Left renal pelvis (tissue), 4 donors: ENCODE data around the gene PSMA1. TPM values are rescaled to one million over a fixed set of nuclear protein-coding genes. Genes with fewer than 3 reads are reported as not detected.
"Not testable (repeated sequence)": the region's sequence is repeated elsewhere in the genome, so short reads cannot be mapped to it uniquely, and the experiment has no call there.

Experiments used
- DNase-seq, 4 donors: peaks; one replicate each; pipeline ENCODE4 v3.0.0-alpha.2; 2013; ENCODE audit warnings: low read depth in 4 of 4, low spot score in 3 of 4
- polyA plus RNA-seq, 4 donors: library from polyadenylated mRNA; unstranded; fragments of 120-200 nt; gene quantifications; one replicate each; pipeline ENCODE4 v1.2.1, GENCODE V29; 2013; ENCODE audit not compliant: insufficient read length in 4 of 4

The PSMA1 gene
- polyA plus RNA-seq, 4 donors, result 157 to 210 (median 175) TPM

DNA sequence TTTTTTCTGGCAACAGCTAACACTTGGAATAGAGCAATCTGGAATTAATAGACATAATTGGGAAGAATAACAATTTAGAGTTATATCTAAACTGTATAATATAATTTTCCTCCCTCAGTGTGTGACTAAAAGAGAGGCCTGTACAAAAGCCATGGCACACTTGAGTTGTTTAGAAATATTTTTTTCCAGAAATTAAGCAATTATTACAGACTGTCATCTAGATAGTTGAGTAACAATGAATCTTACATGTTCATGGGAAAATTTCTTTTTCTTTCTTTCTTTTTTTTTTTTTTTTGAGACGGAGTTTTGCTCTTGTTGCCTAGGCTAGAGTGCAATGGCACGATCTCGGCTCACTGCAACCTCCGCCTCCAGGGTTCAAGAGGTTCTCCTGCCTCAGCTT lies 15.0 kb upstream of the PSMA1 start:
- not testable (repeated sequence) for DNase-seq

DNA sequence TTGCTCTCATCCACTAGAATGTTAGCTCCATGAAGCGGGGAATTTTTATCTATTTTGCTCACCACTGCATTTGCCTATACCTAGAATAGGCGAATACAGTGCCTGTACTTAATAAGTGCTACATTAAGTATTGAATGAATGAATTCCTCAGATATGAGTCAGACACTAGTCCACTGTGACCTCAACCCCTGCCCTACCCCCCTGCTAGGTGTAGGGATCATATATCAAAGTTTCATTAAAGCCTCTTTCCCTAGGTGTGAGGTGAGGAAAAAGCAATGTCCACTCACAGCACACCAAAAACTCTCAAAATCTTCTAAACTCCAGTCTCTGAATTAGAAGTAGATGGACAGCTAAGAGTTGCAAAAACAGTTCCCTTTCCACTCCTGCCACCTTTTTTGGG lies 9.8 kb upstream of the PSMA1 start:
- DNase-seq, result no peak

DNA sequence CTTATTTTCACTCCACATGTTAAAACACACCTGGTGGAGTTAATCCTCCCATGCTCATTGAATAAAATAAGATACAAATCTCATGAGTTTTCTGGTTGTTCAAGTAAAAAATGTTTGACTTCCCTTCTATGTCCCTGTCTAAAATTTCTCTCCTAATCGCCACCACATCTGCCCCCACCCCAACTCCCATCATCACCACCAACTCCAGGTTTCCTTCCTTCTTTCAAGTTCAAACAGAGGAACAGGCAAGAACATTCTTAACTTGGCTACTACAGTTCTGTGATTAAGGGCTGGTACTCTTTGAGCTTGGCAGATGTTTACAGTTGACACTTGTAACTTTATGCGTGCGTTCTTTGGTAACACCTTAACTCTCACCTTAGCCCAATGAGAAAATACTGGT lies 9.1 kb upstream of the PSMA1 start:
- DNase-seq, result no peak

DNA sequence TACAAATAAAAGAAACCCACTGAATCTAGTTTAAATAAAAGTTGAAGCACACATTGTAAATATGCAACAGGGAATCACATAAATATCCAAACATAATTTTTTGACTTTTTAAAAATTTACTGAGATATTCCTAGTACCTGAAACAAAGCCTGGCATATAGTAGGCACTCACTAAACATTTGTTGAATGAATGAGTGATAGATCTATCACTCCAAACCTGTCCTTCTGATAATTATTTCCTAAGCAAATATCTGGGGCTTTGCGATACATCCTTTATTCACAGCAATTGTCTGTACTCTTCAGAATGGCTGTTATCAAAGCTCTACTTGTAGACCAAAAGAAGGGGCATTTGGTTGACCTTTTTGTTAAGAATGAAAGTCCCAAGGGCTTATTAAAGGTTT lies 2.6 kb upstream of the PSMA1 start:
- DNase-seq, result no peak

DNA sequence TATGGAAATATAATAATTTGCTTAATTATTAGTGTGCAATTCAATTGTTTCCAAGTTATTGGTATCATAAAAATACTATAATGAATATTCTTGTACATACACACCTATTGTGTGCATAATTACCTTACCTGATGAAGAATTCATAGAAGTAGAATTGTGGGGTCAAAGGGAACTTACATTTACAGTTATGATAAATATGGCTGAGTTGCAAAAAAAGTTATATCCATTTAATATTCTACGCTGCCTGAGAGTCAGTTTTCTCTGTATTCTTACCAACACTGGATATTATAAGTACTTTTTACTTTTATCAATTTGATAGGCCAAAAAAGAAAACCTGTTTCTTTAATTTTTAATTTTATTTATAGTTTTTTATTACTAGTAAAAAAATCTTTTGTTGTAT lies 2.1 kb upstream of the PSMA1 start:
- no peak for DNase-seq

- no peak for DNase-seq
Observed at GRCh38 chr11:14520747-14521151, 563 bp upstream of the PSMA1 start.

DNA sequence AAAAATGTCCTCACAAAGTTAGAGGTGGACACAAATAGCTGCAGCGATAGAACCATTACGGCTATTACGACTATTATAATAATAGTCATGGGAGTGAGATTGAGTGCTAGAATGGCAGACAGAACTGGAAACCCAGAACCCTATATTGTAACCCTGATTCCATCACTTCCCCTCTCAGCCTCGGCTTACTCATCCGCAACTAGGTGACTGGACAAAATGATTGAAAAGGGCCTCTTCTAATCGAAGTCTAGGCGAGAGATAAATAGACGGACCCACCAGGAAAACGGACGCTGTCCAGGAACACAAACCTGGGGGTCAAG lies 629 bp downstream of the PSMA1 start:
- DNase-seq, result no peak

DNA sequence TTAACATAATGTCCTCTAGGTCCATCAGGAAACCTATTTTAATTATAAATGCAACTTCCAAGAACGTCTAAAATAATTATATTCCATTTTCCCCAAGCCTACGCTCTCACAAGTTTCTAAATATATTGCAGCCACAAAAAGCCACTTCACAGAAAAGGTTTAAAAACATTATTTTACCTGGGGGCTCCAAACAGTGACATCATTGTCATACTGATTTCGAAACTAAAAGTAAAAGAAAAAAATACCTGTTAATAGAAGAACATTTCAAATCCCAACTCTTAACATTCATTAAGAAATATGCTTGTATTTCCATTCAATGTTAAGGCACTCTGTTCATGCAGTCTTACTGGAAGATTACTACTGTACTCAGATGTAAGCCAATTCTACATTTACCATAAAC lies 1.4 kb downstream of the PSMA1 start:
- no peak for DNase-seq

DNA sequence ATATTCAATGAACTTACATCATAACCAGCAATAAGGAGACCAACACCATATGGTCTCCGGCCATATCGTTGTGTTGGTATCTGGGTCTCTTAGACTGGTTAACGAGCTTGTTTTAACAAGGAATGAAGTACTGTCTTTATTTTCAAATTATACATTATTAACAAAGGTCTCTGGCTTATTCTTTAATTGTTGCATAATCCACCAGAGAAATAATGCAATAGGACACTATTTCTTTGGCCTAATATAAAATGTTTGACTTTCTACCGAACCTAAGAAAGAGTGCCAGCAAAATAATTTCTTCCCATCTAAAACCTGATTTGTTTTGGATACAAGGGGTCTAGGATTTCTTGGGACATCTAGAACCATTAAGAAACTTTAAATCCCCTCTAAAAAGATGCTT lies 6.4 kb downstream of the PSMA1 start:
- DNase-seq, result no peak

DNA sequence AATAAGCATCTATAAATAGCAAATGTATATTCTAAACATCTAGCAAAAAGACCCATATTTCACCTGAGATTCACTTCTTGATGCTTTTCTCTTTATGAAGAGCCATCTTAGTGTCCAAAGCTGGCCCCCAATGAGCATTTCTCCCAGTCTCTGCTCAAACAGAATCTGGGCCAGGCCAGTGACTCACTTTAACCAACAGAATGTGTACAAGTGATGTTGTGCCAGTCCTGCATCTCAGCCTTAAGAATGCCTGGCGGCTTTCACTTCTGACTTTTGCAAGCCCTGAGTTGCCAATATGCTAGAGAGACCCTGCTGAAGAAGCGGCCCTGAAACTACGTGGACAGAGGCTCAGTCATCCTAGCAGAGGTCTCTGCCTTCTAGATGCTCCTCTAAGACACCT lies 13.7 kb downstream of the PSMA1 start:
- no peak for DNase-seq

DNA sequence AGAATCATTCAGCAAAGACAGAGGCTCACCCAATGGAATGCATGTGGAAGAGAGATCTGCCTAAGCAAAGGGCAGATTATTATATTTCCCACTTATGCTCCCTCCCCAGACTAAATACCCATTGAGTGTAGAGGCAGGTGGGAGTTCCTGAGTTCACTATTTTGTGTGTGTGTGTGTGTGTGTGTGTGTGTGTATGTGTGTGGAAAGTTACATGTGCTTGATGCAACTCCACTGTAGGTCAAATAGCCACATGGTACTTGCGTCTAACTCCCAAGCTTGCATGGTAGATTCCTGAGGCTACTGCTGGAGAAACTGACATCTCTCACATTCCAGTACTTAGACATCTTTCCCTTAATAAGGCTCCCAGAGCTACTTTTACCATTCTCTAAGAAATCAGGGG lies 17.2 kb downstream of the PSMA1 start:
- DNase-seq, result no peak

DNA sequence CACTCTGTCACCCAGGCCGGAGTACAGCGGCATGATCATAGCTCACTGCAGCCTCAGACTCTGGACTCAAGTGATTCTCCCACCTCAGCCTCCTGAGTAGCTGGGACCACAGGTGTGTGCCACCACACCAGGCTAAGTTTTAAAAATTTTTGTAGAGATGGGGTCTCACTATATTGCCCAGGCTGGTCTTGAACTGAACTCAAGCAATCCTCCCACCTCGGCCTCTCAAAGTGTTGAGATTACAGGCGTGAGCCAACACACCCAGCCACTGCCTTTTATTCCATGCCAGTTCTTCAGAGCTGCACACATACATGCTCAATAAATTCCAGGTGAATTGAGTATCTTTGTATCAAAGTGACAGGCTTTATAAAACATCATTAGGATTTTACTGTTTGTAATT lies 18.1 kb downstream of the PSMA1 start:
- DNase-seq, result no peak

- DNase-seq, result peak; percentile 20 to 44 (median 30)
Observed at GRCh38 chr11:14500181-14500651, 20.0 kb downstream of the PSMA1 start.

DNA sequence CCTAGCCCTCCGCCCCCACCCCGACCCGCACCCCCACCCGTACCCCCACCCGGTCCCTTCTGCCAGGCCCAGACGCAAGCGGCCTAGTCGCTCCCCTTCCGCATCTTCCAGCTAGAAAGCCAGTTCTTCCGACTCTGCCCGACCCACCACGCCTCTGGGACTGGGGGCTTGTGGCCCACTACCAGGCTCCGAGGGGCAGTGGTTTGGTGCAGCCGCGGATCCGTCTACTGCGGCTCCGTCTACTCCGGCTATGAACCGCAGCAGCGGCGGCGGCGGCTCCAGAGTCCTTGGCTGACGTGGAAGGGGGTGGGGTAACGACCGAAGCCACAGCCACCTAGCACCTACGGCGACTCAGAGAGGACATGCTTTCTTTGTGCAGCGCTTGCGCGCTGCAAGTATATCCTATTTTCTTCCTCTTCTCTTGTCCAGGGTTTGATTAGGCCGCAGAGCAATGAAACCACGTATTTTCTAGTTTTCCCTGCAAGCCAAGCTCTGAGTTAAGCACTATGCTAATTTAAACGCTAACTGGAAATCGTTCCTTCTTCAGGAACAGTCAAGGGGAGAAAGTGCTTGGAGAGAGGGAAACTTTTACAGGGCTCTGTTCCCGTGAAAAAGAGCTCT lies 20.5 kb downstream of the PSMA1 start, which contains the start of gene COPB1:
Gene COPB1 (minus strand): TSS at position 252 of the 621 bp plus-strand sequence. CDS start 883 bp downstream, outside the sequence.
- peak; percentile 89 to 93 (median 90) for DNase-seq

GRCh38 chr11:14499178-14499559 lies 21.0 kb downstream of the PSMA1 start:
- DNase-seq, result peak in 3 of 4 donors; percentile 14 to 36 (median 16)

DNA sequence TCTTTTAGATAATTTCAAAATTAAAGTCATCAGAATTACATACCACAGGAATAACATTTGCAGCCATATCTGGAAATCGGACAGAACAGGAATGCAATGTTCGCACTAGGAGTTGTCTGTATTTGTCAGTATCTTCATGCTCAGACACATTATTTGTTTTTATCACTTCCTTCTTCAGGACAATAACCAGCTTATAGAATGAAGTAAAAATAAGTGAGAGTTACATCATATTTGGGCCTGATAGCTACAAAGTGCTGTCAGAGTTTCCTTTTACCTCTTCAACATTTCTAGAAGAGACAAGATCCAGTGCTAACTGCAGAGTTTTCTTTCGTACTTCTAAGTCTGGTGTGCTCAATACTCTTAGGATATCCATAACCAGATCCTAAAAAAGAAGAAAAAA lies 39.5 kb downstream of the PSMA1 start:
- no peak for DNase-seq

DNA sequence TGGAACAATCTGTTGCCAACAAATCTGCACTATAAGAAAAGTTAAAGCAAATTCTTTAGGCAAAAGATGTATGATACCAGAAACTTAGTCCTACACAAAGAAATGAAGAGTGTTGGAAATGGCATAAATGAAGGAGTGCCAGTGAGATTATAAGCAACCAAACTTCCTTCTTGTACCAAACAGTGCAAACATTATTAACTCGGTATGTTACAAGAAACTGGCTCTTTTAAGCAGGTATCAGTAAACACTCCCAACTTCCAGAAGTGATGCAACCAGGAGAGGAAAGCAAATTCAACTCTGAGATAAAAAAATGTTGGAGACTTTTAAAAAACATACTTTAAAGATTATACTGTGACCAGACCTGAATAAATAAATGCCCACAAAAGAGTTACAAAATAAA lies 49.1 kb downstream of the PSMA1 start:
- no peak for DNase-seq

GRCh38 chr11:14463623-14464022 lies 56.6 kb downstream of the PSMA1 start:
- no peak for DNase-seq

DNA sequence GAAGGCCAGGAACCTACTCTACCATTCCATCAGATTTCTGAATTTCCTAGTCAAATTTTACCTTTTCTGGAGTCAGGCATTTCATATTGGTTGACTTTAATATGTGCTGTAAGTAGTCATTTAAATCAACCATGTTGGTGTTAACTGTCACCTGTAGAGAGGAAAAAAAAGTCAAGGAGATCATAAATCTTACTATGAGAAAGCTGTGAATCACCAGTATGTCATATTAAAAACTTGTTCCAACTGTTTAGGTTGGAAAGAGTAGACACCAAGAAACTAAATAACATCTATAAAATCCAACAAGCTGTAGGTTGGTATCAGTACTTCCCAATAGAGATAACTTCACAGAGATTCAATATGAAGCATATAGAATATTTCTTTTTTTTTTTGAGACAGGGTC lies 60.0 kb downstream of the PSMA1 start:
- no peak for DNase-seq

- DNase-seq, result no peak
Observed at GRCh38 chr11:14458377-14458776, 61.8 kb downstream of the PSMA1 start.

- DNase-seq, result no peak
Observed at GRCh38 chr11:14455648-14456430, 64.3 kb downstream of the PSMA1 start.
